Heart left ventricle (tissue), 13 donors: ENCODE data around the gene LCE3D.
"Not testable (repeated sequence)": the region's sequence is repeated elsewhere in the genome, so short reads cannot be mapped to it uniquely, and the experiment has no call there.

Experiments
- POLR2A ChIP-seq, 2 donors: fragments of 450-650 bp; IDR thresholded peaks; one replicate each; pipeline ENCODE4 v1.6.1; 2017; ENCODE audit warnings: antibody characterized with exemption in 2 of 2, mild to moderate bottlenecking in 2 of 2, moderate library complexity in 2 of 2
- TF ChIP-seq, protein P1 (sequence below), 12 donors: fragments of 200-600 bp; sonication (generic) in 4 of 12; IDR thresholded peaks; one replicate each; pipeline versions ENCODE4 v1.5.0 to v1.8.0; 2018 to 2022; ENCODE audit warnings: antibody characterized with exemption in 12 of 12, mild to moderate bottlenecking in 5 of 12
- donor health status: ischemic (EF 13 %, LVEDD 7.1; RV severe dilation, severe dysfunction).
- donor health status: DM: no; HTN: yes; CAD: no.
- donor health status: DM: no; HTN: no; CAD: no.
- donor health status: ischemic (EF 25% LVEDD 6.9; RV normal size, moderate dysfunction).
- donor health status: ischemic (EF 25% LVEDD 5.7; RV mildly dilated, moderate dysfunction).
- donor health status: ischemic (EF 35%, LVEDD 5.7; RV mildly dilated, moderate dysfunction).
- donor health status: nonischemic (EF 11% LVEDD 7.7; RV severe dilation, severe dysfunction).
- donor health status: DM: yes; HTN: yes; CAD: no.
- donor health status: PGD.
- donor health status: ischemic (EF 29% LVEDD 5.4; RV normal size, mild dysfunction).
- donor health status: nonischemic (EF 23%, LVEDD 6.1; RV moderate dilation, normal function).

DNA sequence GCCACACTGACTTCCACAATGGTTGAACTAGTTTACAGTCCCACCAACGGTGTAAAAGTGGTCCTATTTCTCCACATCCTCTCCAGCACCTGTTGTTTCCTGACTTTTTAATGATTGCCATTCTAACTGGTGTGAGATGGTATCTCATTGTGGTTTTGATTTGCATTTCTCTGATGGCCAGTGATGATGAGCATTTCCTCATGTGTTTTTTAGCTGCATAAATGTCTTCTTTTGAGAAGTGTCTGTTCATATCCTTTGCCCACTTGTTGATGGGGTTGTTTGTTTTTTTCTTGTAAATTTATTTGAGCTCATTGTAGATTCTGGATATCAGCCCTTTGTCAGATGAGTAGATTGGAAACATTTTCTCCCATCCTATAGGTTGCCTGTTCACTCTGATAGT, 32.0 kb downstream of the LCE3D start:
- TF ChIP-seq POLR2A (IDR thresholded peaks at IDR 0.05) = not testable (repeated sequence)
- TF ChIP-seq, protein P1, sequence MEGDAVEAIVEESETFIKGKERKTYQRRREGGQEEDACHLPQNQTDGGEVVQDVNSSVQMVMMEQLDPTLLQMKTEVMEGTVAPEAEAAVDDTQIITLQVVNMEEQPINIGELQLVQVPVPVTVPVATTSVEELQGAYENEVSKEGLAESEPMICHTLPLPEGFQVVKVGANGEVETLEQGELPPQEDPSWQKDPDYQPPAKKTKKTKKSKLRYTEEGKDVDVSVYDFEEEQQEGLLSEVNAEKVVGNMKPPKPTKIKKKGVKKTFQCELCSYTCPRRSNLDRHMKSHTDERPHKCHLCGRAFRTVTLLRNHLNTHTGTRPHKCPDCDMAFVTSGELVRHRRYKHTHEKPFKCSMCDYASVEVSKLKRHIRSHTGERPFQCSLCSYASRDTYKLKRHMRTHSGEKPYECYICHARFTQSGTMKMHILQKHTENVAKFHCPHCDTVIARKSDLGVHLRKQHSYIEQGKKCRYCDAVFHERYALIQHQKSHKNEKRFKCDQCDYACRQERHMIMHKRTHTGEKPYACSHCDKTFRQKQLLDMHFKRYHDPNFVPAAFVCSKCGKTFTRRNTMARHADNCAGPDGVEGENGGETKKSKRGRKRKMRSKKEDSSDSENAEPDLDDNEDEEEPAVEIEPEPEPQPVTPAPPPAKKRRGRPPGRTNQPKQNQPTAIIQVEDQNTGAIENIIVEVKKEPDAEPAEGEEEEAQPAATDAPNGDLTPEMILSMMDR (IDR thresholded peaks at IDR 0.05) = not testable (repeated sequence)
